Measurements from ENCODE around the gene CD302. TPM values are rescaled to one million over a fixed set of nuclear protein-coding genes. Genes with fewer than 3 reads are reported as not detected.
A peak's percentile ranks its signal among the peaks of the same experiment; 100 is the strongest.
"Not testable (repeated sequence)": the region's sequence is repeated elsewhere in the genome, so short reads cannot be mapped to it uniquely, and the experiment has no call there.

The CD302 gene
- total RNA-seq, 2 donors from 2014 or later: 0.72 to 0.88 TPM

- DNase-seq; H3K27me3 Mint-ChIP-seq (ENCODE audit: low read depth); ATAC-seq (replicated peaks in 1 of 2); H3K9me3 Mint-ChIP-seq; H3K36me3 Mint-ChIP-seq (ENCODE audit: insufficient read depth in 2 of 2); H3K4me3 Mint-ChIP-seq: not testable (repeated sequence)
- H3K4me1 Mint-ChIP-seq (ENCODE audit: low read depth): peaks cover 12% of the 10 kb centered on the region
- H3K27ac Mint-ChIP-seq: peak overlapping the region; percentile 65
Measured at GRCh38 chr2:159787647-159788046, 10.4 kb downstream of the CD302 start.

GRCh38 chr2:159786938-159787337 lies 11.1 kb downstream of the CD302 start:
- no peak overlapping the region for H3K4me3 Mint-ChIP-seq
- no peaks in the 10 kb centered on the region for H3K27me3 Mint-ChIP-seq (ENCODE audit: low read depth)
- no peak overlapping the region for H3K27ac Mint-ChIP-seq
- peaks cover 12% of the 10 kb centered on the region for H3K4me1 Mint-ChIP-seq (ENCODE audit: low read depth)
- no peak for ATAC-seq (replicated peaks in 1 of 2)
- no peak for DNase-seq
- H3K9me3 Mint-ChIP-seq: no peaks in the 10 kb centered on the region
- H3K36me3 Mint-ChIP-seq (ENCODE audit: insufficient read depth in 2 of 2): no peaks in the 10 kb centered on the region

GRCh38 chr2:159785195-159785594 lies 12.8 kb downstream of the CD302 start:
- Mint-ChIP-seq H3K4me1 (ENCODE audit: low read depth) (peaks cover 3% of the 10 kb centered on the region), H3K4me3 (no peak overlapping the region), H3K36me3 (ENCODE audit: insufficient read depth in 2 of 2) (no peaks in the 10 kb centered on the region), H3K27ac (no peak overlapping the region), H3K9me3 (no peaks in the 10 kb centered on the region), H3K27me3 (ENCODE audit: low read depth) (no peaks in the 10 kb centered on the region)
- ATAC-seq (replicated peaks in 1 of 2) (no peak), DNase-seq (no peak)

- ATAC-seq (replicated peaks in 1 of 2): peak; percentile 30 to 33
- H3K27me3 Mint-ChIP-seq (ENCODE audit: low read depth); H3K27ac Mint-ChIP-seq; DNase-seq; H3K36me3 Mint-ChIP-seq (ENCODE audit: insufficient read depth in 2 of 2); H3K4me1 Mint-ChIP-seq (ENCODE audit: low read depth); H3K9me3 Mint-ChIP-seq; H3K4me3 Mint-ChIP-seq: not testable (repeated sequence)
Measured at GRCh38 chr2:159784744-159785143, 13.3 kb downstream of the CD302 start.

GRCh38 chr2:159783556-159783955 lies 14.5 kb downstream of the CD302 start:
- ATAC-seq (replicated peaks in 1 of 2) (no peak), DNase-seq (no peak)
- H3K27me3 Mint-ChIP-seq (ENCODE audit: low read depth): no peaks in the 10 kb centered on the region
- no peak overlapping the region for H3K4me3 Mint-ChIP-seq
- no peaks in the 10 kb centered on the region for H3K36me3 Mint-ChIP-seq (ENCODE audit: insufficient read depth in 2 of 2)
- no peaks in the 10 kb centered on the region for H3K4me1 Mint-ChIP-seq (ENCODE audit: low read depth)
- H3K9me3 Mint-ChIP-seq: no peaks in the 10 kb centered on the region
- H3K27ac Mint-ChIP-seq: no peak overlapping the region

GRCh38 chr2:159776321-159776720 lies 21.7 kb downstream of the CD302 start:
- ATAC-seq (replicated peaks in 1 of 2): no peak
- no peaks in the 10 kb centered on the region for H3K27me3 Mint-ChIP-seq (ENCODE audit: low read depth)
- H3K27ac Mint-ChIP-seq: no peak overlapping the region

GRCh38 chr2:159775021-159775420 lies 23.0 kb downstream of the CD302 start:
- no peak for ATAC-seq (replicated peaks in 1 of 2)
- H3K4me3 Mint-ChIP-seq: no peak overlapping the region
- H3K27ac Mint-ChIP-seq: no peak overlapping the region

More at GRCh38 chr2:159776321-159776720, 21.7 kb downstream of the CD302 start:
- no peaks in the 10 kb centered on the region for H3K9me3 Mint-ChIP-seq
- no peak for DNase-seq
- H3K4me3 Mint-ChIP-seq: no peak overlapping the region
- no peaks in the 10 kb centered on the region for H3K4me1 Mint-ChIP-seq (ENCODE audit: low read depth)
- H3K36me3 Mint-ChIP-seq (ENCODE audit: insufficient read depth in 2 of 2): no peaks in the 10 kb centered on the region

GRCh38 chr2:159774370-159774990 lies 23.5 kb downstream of the CD302 start:
- H3K9me3 Mint-ChIP-seq: no peaks in the 10 kb centered on the region
- ATAC-seq (replicated peaks in 1 of 2) (peak in 1 of 2 donors; percentile 11), DNase-seq (no peak)
- no peaks in the 10 kb centered on the region for H3K27me3 Mint-ChIP-seq (ENCODE audit: low read depth)
- no peak overlapping the region for H3K4me3 Mint-ChIP-seq
- H3K36me3 Mint-ChIP-seq (ENCODE audit: insufficient read depth in 2 of 2): no peaks in the 10 kb centered on the region
- H3K4me1 Mint-ChIP-seq (ENCODE audit: low read depth): no peaks in the 10 kb centered on the region
- H3K27ac Mint-ChIP-seq: no peak overlapping the region

More at GRCh38 chr2:159775021-159775420, 23.0 kb downstream of the CD302 start:
- Mint-ChIP-seq H3K9me3 (no peaks in the 10 kb centered on the region), H3K27me3 (ENCODE audit: low read depth) (no peaks in the 10 kb centered on the region), H3K4me1 (ENCODE audit: low read depth) (no peaks in the 10 kb centered on the region), H3K36me3 (ENCODE audit: insufficient read depth in 2 of 2) (no peaks in the 10 kb centered on the region)
- DNase-seq: no peak

- H3K27me3 Mint-ChIP-seq (ENCODE audit: low read depth): no peaks in the 10 kb centered on the region
- ATAC-seq (replicated peaks in 1 of 2): no peak
- no peaks in the 10 kb centered on the region for H3K36me3 Mint-ChIP-seq (ENCODE audit: insufficient read depth in 2 of 2)
- no peaks in the 10 kb centered on the region for H3K9me3 Mint-ChIP-seq
- H3K4me1 Mint-ChIP-seq (ENCODE audit: low read depth): no peaks in the 10 kb centered on the region
- DNase-seq: no peak
- H3K27ac Mint-ChIP-seq: no peak overlapping the region
- H3K4me3 Mint-ChIP-seq: no peak overlapping the region
Measured at GRCh38 chr2:159773886-159774285, 24.1 kb downstream of the CD302 start.

GRCh38 chr2:159773426-159773825 lies 24.6 kb downstream of the CD302 start:
- no peak for ATAC-seq (replicated peaks in 1 of 2)

GRCh38 chr2:159769147-159769546 lies 28.9 kb downstream of the CD302 start:
- peaks cover 0 to 9% of the 10 kb centered on the region in 2 donors for H3K36me3 Mint-ChIP-seq (ENCODE audit: insufficient read depth in 2 of 2)
- ATAC-seq (replicated peaks in 1 of 2): no peak

More at GRCh38 chr2:159773426-159773825, 24.6 kb downstream of the CD302 start:
- no peak overlapping the region for H3K27ac Mint-ChIP-seq
- no peak overlapping the region for H3K4me3 Mint-ChIP-seq
- no peaks in the 10 kb centered on the region for H3K4me1 Mint-ChIP-seq (ENCODE audit: low read depth)
- H3K36me3 Mint-ChIP-seq (ENCODE audit: insufficient read depth in 2 of 2): no peaks in the 10 kb centered on the region
- no peak for DNase-seq
- no peaks in the 10 kb centered on the region for H3K27me3 Mint-ChIP-seq (ENCODE audit: low read depth)
- no peaks in the 10 kb centered on the region for H3K9me3 Mint-ChIP-seq

GRCh38 chr2:159762075-159762474 lies 35.9 kb downstream of the CD302 start:
- ATAC-seq (replicated peaks in 1 of 2) (no peak), DNase-seq (no peak)
- H3K4me3 Mint-ChIP-seq: no peak overlapping the region
- peaks cover 6 to 38% of the 10 kb centered on the region in 2 donors for H3K36me3 Mint-ChIP-seq (ENCODE audit: insufficient read depth in 2 of 2)
- H3K27me3 Mint-ChIP-seq (ENCODE audit: low read depth): no peaks in the 10 kb centered on the region
- no peaks in the 10 kb centered on the region for H3K9me3 Mint-ChIP-seq
- peak overlapping the region; percentile 87 for H3K27ac Mint-ChIP-seq
- peaks cover 5% of the 10 kb centered on the region for H3K4me1 Mint-ChIP-seq (ENCODE audit: low read depth)

More at GRCh38 chr2:159769147-159769546, 28.9 kb downstream of the CD302 start:
- no peak overlapping the region for H3K4me3 Mint-ChIP-seq
- no peak for DNase-seq
- no peaks in the 10 kb centered on the region for H3K9me3 Mint-ChIP-seq
- peaks cover 5% of the 10 kb centered on the region for H3K4me1 Mint-ChIP-seq (ENCODE audit: low read depth)
- no peaks in the 10 kb centered on the region for H3K27me3 Mint-ChIP-seq (ENCODE audit: low read depth)
- no peak overlapping the region for H3K27ac Mint-ChIP-seq

- Mint-ChIP-seq H3K36me3 (ENCODE audit: insufficient read depth in 2 of 2) (peaks cover 6 to 33% of the 10 kb centered on the region in 2 donors), H3K4me1 (ENCODE audit: low read depth) (no peaks in the 10 kb centered on the region), H3K27ac (peak overlapping the region; percentile 97), H3K9me3 (no peaks in the 10 kb centered on the region), H3K4me3 (no peak overlapping the region), H3K27me3 (ENCODE audit: low read depth) (no peaks in the 10 kb centered on the region)
- ATAC-seq (replicated peaks in 1 of 2) (no peak), DNase-seq (no peak)
Measured at GRCh38 chr2:159760326-159760725, 37.7 kb downstream of the CD302 start.

GRCh38 chr2:159759577-159759976 lies 38.4 kb downstream of the CD302 start:
- Mint-ChIP-seq H3K4me3 (no peak overlapping the region), H3K9me3 (no peaks in the 10 kb centered on the region), H3K27ac (no peak overlapping the region), H3K4me1 (ENCODE audit: low read depth) (no peaks in the 10 kb centered on the region), H3K27me3 (ENCODE audit: low read depth) (no peaks in the 10 kb centered on the region), H3K36me3 (ENCODE audit: insufficient read depth in 2 of 2) (peaks cover 6 to 29% of the 10 kb centered on the region in 2 donors)
- DNase-seq (no peak), ATAC-seq (replicated peaks in 1 of 2) (no peak)

Data from activated T-cell treated with anti-CD3 and anti-CD28 coated beads, Interleukin-2, amount 50 U/mL, for 72 hours (primary cell).